H1 (cell line): ENCODE measurements around the gene ASXL1. TPM values are rescaled to one million over a fixed set of nuclear protein-coding genes. Genes with fewer than 3 reads are reported as not detected.

Experiments used
- CTCF ChIA-PET: fragments of 300-600 bp; sonication (Branson Sonifier 250); formaldehyde crosslinking; loops from one replicate; lab custom pipeline; 2021; ENCODE audit not compliant: partially characterized antibody; lab: Charles Lee
- POLR2A ChIA-PET: fragments of 300-600 bp; sonication (Branson Sonifier 250); formaldehyde crosslinking; loops from one replicate; lab custom pipeline; 2021; ENCODE audit warnings: inconsistent platforms; ENCODE audit not compliant: partially characterized antibody; lab: Charles Lee
- DNase-seq, 2 experiments: peaks; one replicate each; pipeline versions ENCODE4 v3.0.0 to v3.0.0-alpha.2; 2010 to 2022; ENCODE audit warnings: low spot score in 2 of 2, low read depth in 1 of 2, mixed read lengths in 1 of 2
- FAIRE-seq: peaks from 2 replicates; lab custom pipeline; 2011; peaks lifted over from hg19 to GRCh38; lab: Jason Lieb, UNC
- H2AFZ ChIP-seq: 2 replicates; pipeline ENCODE4 v1.8.1; 2012; ENCODE audit warnings: low read length, inconsistent platforms
- H2AK5ac ChIP-seq: 2 replicates; pipeline ENCODE4 v1.6.1; 2013; ENCODE audit warnings: low read depth, low read length
- H2BK120ac ChIP-seq: replicated peaks from 2 replicates; pipeline ENCODE3; 2013; ENCODE audit warnings: low read depth, low read length, inconsistent platforms
- H2BK12ac ChIP-seq: 2 replicates; pipeline ENCODE4 v1.6.1; 2013; ENCODE audit warnings: low read depth, low read length
- H2BK15ac ChIP-seq: 2 replicates; pipeline ENCODE4 v1.6.1; 2013; ENCODE audit warnings: low read length
- H2BK20ac ChIP-seq: 2 replicates; pipeline ENCODE4 v1.6.1; 2013; ENCODE audit warnings: low read length
- H2BK5ac ChIP-seq: 2 replicates; pipeline ENCODE4 v1.6.1; 2013; ENCODE audit warnings: low read depth, low read length
- H3K14ac ChIP-seq: 2 replicates; pipeline ENCODE4 v1.6.1; 2013; ENCODE audit warnings: inconsistent platforms; ENCODE audit not compliant: insufficient read length
- H3K18ac ChIP-seq: 2 replicates; pipeline ENCODE4 v1.6.1; 2013; ENCODE audit warnings: low read length; ENCODE audit errors: extremely low read depth
- H3K23ac ChIP-seq: 2 replicates; pipeline ENCODE4 v1.6.1; 2013; ENCODE audit warnings: inconsistent platforms; ENCODE audit not compliant: insufficient read length
- H3K23me2 ChIP-seq: 2 replicates; pipeline ENCODE4 v1.6.1; 2013; ENCODE audit warnings: low read depth, low read length
- H3K27ac ChIP-seq: 2 replicates; pipeline ENCODE4 v1.6.1; 2011; ENCODE audit warnings: low read depth, low read length, inconsistent platforms
- H3K27me3 ChIP-seq, 4 experiments: replicated peaks in 1 of 4; 1 replicate in 1 of 4; 2 replicates in 3 of 4; pipeline versions ENCODE4 v1.6.1 to v1.8.1; 2011 to 2013; ENCODE audit warnings: low read length in 3 of 4, mild to moderate bottlenecking in 3 of 4, inconsistent platforms in 2 of 4, mixed read lengths in 2 of 4, moderate library complexity in 1 of 4; ENCODE audit not compliant: control insufficient read depth in 3 of 4, insufficient read depth in 3 of 4; ENCODE audit errors: extremely low read depth in 1 of 4
- H3K36me3 ChIP-seq, 4 experiments: 2 replicates each; pipeline versions ENCODE4 v1.6.1 to v1.8.1; 2011 to 2013; ENCODE audit warnings: mild to moderate bottlenecking in 4 of 4, low read length in 3 of 4, moderate library complexity in 2 of 4, control low read depth in 1 of 4, inconsistent platforms in 1 of 4; ENCODE audit not compliant: insufficient read depth in 4 of 4, control insufficient read depth in 2 of 4
- H3K4ac ChIP-seq: replicated peaks from 2 replicates; pipeline ENCODE3; 2013; ENCODE audit warnings: low read length, low read depth, mixed read lengths, inconsistent platforms; ENCODE audit not compliant: insufficient read length
- H3K4me1 ChIP-seq, 4 experiments: replicated peaks in 1 of 4; 1 replicate in 1 of 4; 2 replicates in 3 of 4; pipeline versions ENCODE4 v1.6.1 to v1.8.1; 2011 to 2013; ENCODE audit warnings: low read length in 3 of 4, inconsistent platforms in 2 of 4, mixed read lengths in 1 of 4; ENCODE audit not compliant: insufficient read depth in 4 of 4, control insufficient read depth in 3 of 4
- H3K4me2 ChIP-seq, 2 experiments: 2 replicates each; pipeline versions ENCODE4 v1.6.1 to v1.8.1; 2011 to 2013; ENCODE audit warnings: low read depth in 2 of 2, low read length in 2 of 2, control low read depth in 1 of 2, inconsistent platforms in 1 of 2, mild to moderate bottlenecking in 1 of 2; ENCODE audit not compliant: insufficient read depth in 1 of 2
- H3K4me3 ChIP-seq, 4 experiments: fragments of 200-600, 300-600 bp in 1 of 4; sonication (generic), shearing (Covaris generic), sonication (Bioruptor Twin) in 1 of 4; 2 replicates each; pipeline versions ENCODE4 v1.5.1 to v1.8.1; 2011 to 2016; ENCODE audit warnings: low read length in 4 of 4, low read depth in 3 of 4, control low read depth in 2 of 4, inconsistent platforms in 2 of 4, mild to moderate bottlenecking in 2 of 4, mixed read lengths in 1 of 4, moderate library complexity in 1 of 4; ENCODE audit not compliant: insufficient read depth in 2 of 4; ENCODE audit errors: extremely low read depth in 1 of 4
- H3K56ac ChIP-seq: replicated peaks from 2 replicates; pipeline ENCODE3; 2013; ENCODE audit warnings: low read depth, mild to moderate bottlenecking, mixed read lengths, low read length, inconsistent platforms; ENCODE audit not compliant: insufficient read length
- H3K79me1 ChIP-seq: 2 replicates; pipeline ENCODE4 v1.6.1; 2013; ENCODE audit warnings: low read depth, low read length, control low read depth
- H3K79me2 ChIP-seq, 2 experiments: 2 replicates each; pipeline versions ENCODE4 v1.6.1 to v1.8.1; 2012 to 2013; ENCODE audit warnings: low read length in 2 of 2, mild to moderate bottlenecking in 2 of 2, inconsistent platforms in 1 of 2; ENCODE audit not compliant: insufficient read depth in 2 of 2, control insufficient read depth in 1 of 2
- H3K9ac ChIP-seq, 4 experiments: replicated peaks in 1 of 4; 1 replicate in 1 of 4; 2 replicates in 3 of 4; pipeline versions ENCODE4 v1.6.1 to v1.8.1; 2011 to 2013; ENCODE audit warnings: low read depth in 3 of 4, low read length in 3 of 4, control low read depth in 2 of 4, mild to moderate bottlenecking in 2 of 4, moderate library complexity in 2 of 4, inconsistent platforms in 1 of 4; ENCODE audit errors: extremely low read depth in 1 of 4
- H3K9me3 ChIP-seq, 2 experiments: 2 replicates each; pipeline versions ENCODE4 v1.6.1 to v1.8.1; 2012 to 2013; ENCODE audit warnings: mild to moderate bottlenecking in 2 of 2, moderate library complexity in 2 of 2, control low read depth in 1 of 2, inconsistent platforms in 1 of 2, low read depth in 1 of 2, low read length in 1 of 2, mixed read lengths in 1 of 2; ENCODE audit not compliant: insufficient read depth in 2 of 2
- H4K20me1 ChIP-seq, 2 experiments: replicated peaks in 1 of 2; 2 replicates each; pipeline versions ENCODE3 to v1.8.1; 2011 to 2013; ENCODE audit warnings: inconsistent platforms in 2 of 2, low read length in 2 of 2, mild to moderate bottlenecking in 1 of 2; ENCODE audit not compliant: insufficient read depth in 2 of 2, control insufficient read depth in 1 of 2
- H4K5ac ChIP-seq: 2 replicates; pipeline ENCODE4 v1.6.1; 2013; ENCODE audit warnings: low read length, low read depth, mixed read lengths, inconsistent platforms; ENCODE audit not compliant: insufficient read length
- H4K8ac ChIP-seq: 2 replicates; pipeline ENCODE4 v1.8.0; 2013; ENCODE audit warnings: mild to moderate bottlenecking, moderate library complexity, low read length, inconsistent platforms; ENCODE audit not compliant: insufficient read depth; ENCODE audit errors: extremely low read depth
- H4K91ac ChIP-seq: replicated peaks from 2 replicates; pipeline ENCODE3; 2013; ENCODE audit warnings: low read length, mixed read lengths, inconsistent platforms; ENCODE audit not compliant: insufficient read length
- BRCA1 ChIP-seq: IDR thresholded peaks from 2 replicates; pipeline ENCODE4 v1.6.1; 2012; ENCODE audit warnings: low read depth, low read length, improper control_type of control experiment
- CBX8 ChIP-seq: fragments of 300-800, 300-1000 bp; sonication (generic); IDR thresholded peaks from 2 replicates; pipeline ENCODE4 v1.7.1; 2016; ENCODE audit warnings: low read depth, low read length, borderline replicate concordance
- CREB1 ChIP-seq: IDR thresholded peaks from 2 replicates; pipeline ENCODE4 v1.6.1; 2012; ENCODE audit warnings: inconsistent platforms
- FOSL1 ChIP-seq: IDR thresholded peaks from 2 replicates; pipeline ENCODE4 v1.6.1; 2011; ENCODE audit warnings: mild to moderate bottlenecking, low read depth, low read length, moderate library complexity; ENCODE audit not compliant: insufficient read depth
- HDAC6 ChIP-seq: IDR thresholded peaks from one replicate; pipeline ENCODE4 v1.7.1; 2012; ENCODE audit warnings: low read depth, mild to moderate bottlenecking, inconsistent platforms, low read length, moderate library complexity
- KDM1A ChIP-seq: fragments of 200-600, 300-600 bp; sonication (generic); IDR thresholded peaks from 2 replicates; pipeline ENCODE4 v1.7.1; 2016; ENCODE audit warnings: mild to moderate bottlenecking, low read length, borderline replicate concordance
- KDM5A ChIP-seq: fragments of 200-600 bp; IDR thresholded peaks from 2 replicates; pipeline ENCODE4 v1.7.1; 2012; ENCODE audit warnings: mild to moderate bottlenecking, low read length, inconsistent platforms, mixed read lengths
- MAFK ChIP-seq: IDR thresholded peaks from 2 replicates; pipeline ENCODE4 v1.6.1; 2012; ENCODE audit warnings: low read depth, mild to moderate bottlenecking, improper control_type of control experiment, low read length
- POLR2A ChIP-seq, 2 experiments: IDR thresholded peaks; 1 replicate in 1 of 2; 2 replicates in 1 of 2; pipeline ENCODE4 v1.6.1; 2011; ENCODE audit warnings: low read depth in 2 of 2, low read length in 2 of 2, mild to moderate bottlenecking in 2 of 2; ENCODE audit errors: control extremely low read depth in 1 of 2
- SAP30 ChIP-seq: fragments of 300-600 bp; sonication (generic); IDR thresholded peaks from 2 replicates; pipeline ENCODE4 v1.7.1; 2012; ENCODE audit warnings: low read length, moderate library complexity, mild to moderate bottlenecking, inconsistent platforms; ENCODE audit not compliant: insufficient read depth, insufficient replicate concordance
- SIN3A ChIP-seq, 2 experiments: IDR thresholded peaks in 1 of 2; conservative IDR thresholded peaks in 1 of 2; 2 replicates each; pipeline ENCODE4 v1.6.1; 2011 to 2012; ENCODE audit warnings: low read length in 2 of 2, improper control_type of control experiment in 1 of 2, low read depth in 1 of 2, mild to moderate bottlenecking in 1 of 2
- SP1 ChIP-seq: IDR thresholded peaks from 2 replicates; pipeline ENCODE4 v1.6.1; 2011; ENCODE audit warnings: low read depth, low read length
- WGBS, 2 experiments: shearing (Covaris generic) in 1 of 2; methylation state at CpG; one replicate each; pipeline versions ENCODE4 v1.1.6 to v1.1.7; 2013 to 2015; ENCODE audit warnings: low lambda C conversion rate in 2 of 2, mixed read lengths in 2 of 2, inconsistent platforms in 1 of 2, low coverage in 1 of 2, missing lambda C conversion rate in 1 of 2; ENCODE audit not compliant: insufficient replicate concordance in 2 of 2, insufficient coverage in 1 of 2, insufficient read length in 1 of 2; ENCODE audit errors: extremely low coverage in 1 of 2, missing lambda C conversion rate in 1 of 2; 5-methylcytosine and 5-hydroxymethylcytosine counted together
- polyA plus RNA-seq, 7 experiments: library from polyadenylated mRNA; depleted of rRNA in 3 of 7; stranded (reverse) in 5 of 7; unstranded in 2 of 7; fragments of >200 nt in 5 of 7; fragments of 200-250 nt in 2 of 7; gene quantifications; 1 replicate in 5 of 7; 2 replicates in 1 of 7; 4 replicates in 1 of 7; pipeline versions ENCODE4 v1.2.1 to v1.2.3, GENCODE V29; 2011 to 2013; ENCODE audit warnings: missing spikeins in 2 of 7, mixed read lengths in 2 of 7
- total RNA-seq: library from RNA; stranded (reverse); fragmentation: NEBNext Ultra II Directional; extraction: Animal tissue kit (Norgen Biotek cat#: 25700); gene quantifications from 2 replicates; pipeline ENCODE4 v1.2.1, GENCODE V29; 2021

Gene ASXL1
- total and polyA plus RNA-seq, 2 of the 8 experiments (the other 6 are each of a cell fraction or from before 2014, with no cell fraction given), result 10.6 to 26.5 TPM

DNA sequence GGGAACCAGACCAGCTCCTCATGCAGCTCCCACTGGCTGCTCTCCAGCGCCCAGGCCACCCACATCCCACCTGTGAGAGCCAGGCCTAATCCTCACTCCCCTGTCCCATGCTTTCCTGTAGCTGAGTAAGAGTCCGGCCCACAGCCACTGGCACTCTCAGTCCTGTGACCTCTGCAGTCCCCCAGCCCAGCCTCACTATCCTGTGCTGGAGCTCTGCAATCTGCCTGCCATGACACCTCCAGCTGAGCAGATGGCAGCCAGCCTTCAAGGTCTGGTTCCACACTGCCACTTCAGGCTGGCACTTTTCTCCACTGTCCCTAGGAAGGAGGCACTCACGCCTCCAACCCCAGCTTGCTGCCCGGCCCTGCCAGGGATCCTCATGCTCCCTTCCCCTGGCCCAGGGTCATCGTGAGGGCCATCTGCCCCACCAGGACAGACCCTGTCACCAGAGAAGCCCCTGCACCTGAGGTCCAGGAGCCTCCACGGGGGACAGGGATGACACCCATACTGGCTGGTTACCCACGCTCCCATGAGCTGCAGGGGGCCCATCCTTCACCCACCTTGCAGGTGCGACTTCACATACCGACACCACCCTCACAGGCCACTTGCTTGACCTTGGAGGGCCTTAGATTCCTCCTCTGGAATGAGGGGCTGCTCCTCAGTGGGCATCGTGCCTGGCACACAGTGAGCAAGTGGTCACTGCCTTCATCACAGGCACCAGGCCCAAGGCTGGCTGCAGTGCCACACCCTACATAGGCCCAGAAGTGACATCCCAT is 100.1 kb downstream of the ASXL1 start:
- no peak overlapping the region for H2BK120ac ChIP-seq
- DNase-seq (no peak), FAIRE-seq (no peak)
- peak overlapping the region; percentile 85; the same call in 1 of the 2 replicates for H2BK12ac ChIP-seq
- peak overlapping the region; percentile 89 for H4K5ac ChIP-seq
- H3K79me1 ChIP-seq, result no peaks in the 10 kb centered on the region; the same call in 1 of the 2 replicates
- H2BK5ac ChIP-seq, result peak overlapping the region; percentile 77
- no peak overlapping the region for H3K14ac ChIP-seq
- H3K4me1 ChIP-seq, result peaks cover 0 to 18% (median 14%) of the 10 kb centered on the region in 4 experiments; a peak in 6 of 7 replicates
- H2BK20ac ChIP-seq, result peak overlapping the region; percentile 80; the same call in 1 of the 2 replicates
- CTCF ChIA-PET, result interaction anchor here (0.5 to 2.8 kb wide), 17 partner anchors 8 to 292 kb away, joined by 3 to 11 read pairs (median 4); no protein-coding TSS in a partner anchor
- peaks cover 9 to 27% of the 10 kb centered on the region in 2 experiments for H4K20me1 ChIP-seq
- H2BK15ac ChIP-seq, result no peak overlapping the region; the same call in 1 of the 2 replicates
- H3K18ac ChIP-seq, result peak overlapping the region; percentile 95
- peak overlapping the region; percentile 38 to 61 (median 47); a peak in 7 of 8 replicates for H3K4me3 ChIP-seq
- 81% methylated on average over 10 of the region's 10 CpGs; no CpG with 5 or more reads in 1 of the 2 experiments for WGBS, 2 experiments
- H3K27me3 ChIP-seq, result no peaks in the 10 kb centered on the region
- H4K91ac ChIP-seq, result peak overlapping the region; percentile 79
- no peak overlapping the region; the same call in 1 of the 2 replicates for H2AK5ac ChIP-seq
- peaks cover 2 to 8% (median 5%) of the 10 kb centered on the region in 4 experiments; a peak in 4 of 8 replicates for H3K36me3 ChIP-seq
- POLR2A ChIA-PET, result interaction anchor here (0.9 to 2.1 kb wide), 7 partner anchors 16 to 181 kb away, joined by 3 to 7 read pairs (median 3); partner anchors contain the start of gene KIF3B
- H3K23ac ChIP-seq, result no peak overlapping the region
- no peak overlapping the region for H2AFZ ChIP-seq
- peak overlapping the region; percentile 82 to 93 for H3K4me2 ChIP-seq
- peak overlapping the region; percentile 82; the same call in 1 of the 2 replicates for H4K8ac ChIP-seq
- H3K9ac ChIP-seq, result peak overlapping the region in 1 of 4 experiments; percentile 16; a peak in 1 of 7 replicates
- H3K27ac ChIP-seq, result no peak overlapping the region
- H3K4ac ChIP-seq, result no peak overlapping the region
- no peaks in the 10 kb centered on the region for H3K9me3 ChIP-seq
- peaks cover 2% of the 10 kb centered on the region; the same call in 1 of the 2 replicates for H3K23me2 ChIP-seq
- no peaks in the 10 kb centered on the region; a peak in 1 of 4 replicates for H3K79me2 ChIP-seq
- no peak overlapping the region for H3K56ac ChIP-seq
- TF ChIP-seq FOSL1 (no peak), CREB1 (no peak), HDAC6 (no peak), SAP30 (no peak), MAFK (no peak), KDM5A (no peak), POLR2A (IDR thresholded peaks at IDR 0.05; ENCODE audit: control extremely low read depth in 1 of 2, low read depth in 2 of 2, low read length in 2 of 2) (no peak), SIN3A (conservative IDR thresholded peaks at IDR 0.05 in 1 of 2, IDR thresholded peaks at IDR 0.05 in 1 of 2; ENCODE audit: low read depth in 1 of 2, low read length in 2 of 2) (no peak), BRCA1 (no peak), SP1 (no peak), CBX8 (no peak), KDM1A (no peak)
